Renal pelvis (tissue), 4 donors: ENCODE measurements around the gene TTC23. TPM values are rescaled to one million over a fixed set of nuclear protein-coding genes. Genes with fewer than 3 reads are reported as not detected.

Experiments used
- DNase-seq: peaks from one replicate; pipeline ENCODE4 v3.0.0-alpha.2; 2013
- polyA plus RNA-seq, 3 donors: library from polyadenylated mRNA; unstranded; fragments of 120-200 nt; gene quantifications; one replicate each; pipeline ENCODE4 v1.2.1, GENCODE V29; 2013; ENCODE audit not compliant: insufficient read length in 3 of 3

Gene TTC23
- polyA plus RNA-seq, 3 donors: 27.8 to 33.9 (median 29.1) TPM

GRCh38 chr15:99165956-99166689 lies 83.3 kb downstream of the TTC23 start:
- no peak for DNase-seq

DNA sequence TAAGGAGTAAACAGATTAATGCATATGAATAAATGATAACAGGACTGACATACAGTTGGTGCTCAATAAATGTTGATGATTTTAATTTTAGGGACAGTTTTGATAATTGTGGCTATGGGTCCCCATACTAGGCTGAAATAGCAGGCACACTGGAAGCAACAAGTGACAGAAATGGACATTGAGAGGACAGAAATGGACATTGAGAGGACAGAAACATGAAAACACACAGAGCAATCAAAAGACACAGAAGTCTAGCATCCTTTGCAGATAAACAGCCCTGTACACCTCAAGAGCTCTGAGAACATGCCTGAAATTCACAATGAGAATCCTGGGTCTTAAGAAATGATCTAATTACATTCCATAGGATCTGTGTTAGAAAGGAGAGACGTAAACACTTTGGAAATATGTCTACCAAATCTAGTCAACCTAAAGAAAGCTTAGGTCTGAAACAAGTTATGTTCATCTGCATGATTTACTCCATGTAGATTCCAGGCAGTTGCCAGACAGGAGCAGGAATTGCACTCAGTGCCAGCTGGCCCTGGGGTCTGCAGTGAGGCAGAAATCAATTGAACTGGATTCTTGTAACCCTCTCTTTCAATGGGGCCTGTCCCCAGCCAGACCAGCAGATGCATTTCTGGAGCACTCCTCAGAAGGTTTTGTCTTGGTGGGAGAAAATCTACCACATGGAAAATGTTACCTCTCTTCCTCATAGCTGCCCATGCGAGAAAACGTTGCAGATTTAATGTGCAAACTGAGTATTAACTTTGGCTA lies 84.2 kb downstream of the TTC23 start:
- no peak for DNase-seq

- no peak for DNase-seq
Measured at GRCh38 chr15:99164119-99164518, 85.3 kb downstream of the TTC23 start.

DNA sequence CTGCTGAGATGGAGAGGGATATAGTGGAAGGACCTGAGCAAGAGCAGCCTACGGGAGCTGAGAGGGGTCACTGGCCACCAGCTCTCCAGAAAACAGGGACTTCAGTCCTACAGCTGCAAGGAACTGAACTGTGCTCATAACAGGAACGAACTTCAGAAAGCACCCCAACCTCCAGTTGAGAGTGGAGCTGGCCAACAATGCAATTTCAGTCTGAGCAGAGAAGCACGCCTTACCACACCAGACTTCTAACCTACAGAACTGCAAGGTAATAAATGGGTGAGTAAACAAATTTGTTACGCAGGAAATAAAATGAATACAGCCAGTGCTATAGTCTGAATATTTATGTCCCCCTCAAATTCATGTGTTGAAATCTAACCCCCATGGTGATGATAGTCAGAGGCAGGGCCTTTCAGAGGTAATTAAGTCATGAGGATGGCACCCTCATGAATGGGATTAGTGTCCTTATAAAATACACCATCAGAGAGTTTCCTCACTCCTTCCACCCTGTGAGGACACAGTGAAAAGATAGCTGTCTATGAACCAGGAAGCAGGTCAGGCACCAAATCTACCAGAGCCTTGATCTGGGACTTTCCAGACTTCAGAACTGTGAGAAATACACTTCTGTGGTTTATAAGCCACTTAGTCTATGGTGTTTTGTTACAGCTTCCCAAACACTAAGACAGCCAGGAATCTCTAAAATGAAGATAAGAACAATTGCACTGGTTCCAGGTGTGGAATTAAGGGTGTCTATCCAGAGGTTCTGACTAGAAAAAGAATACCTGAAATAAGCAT lies 85.9 kb downstream of the TTC23 start:
- DNase-seq: no peak

GRCh38 chr15:99158626-99159412 lies 90.6 kb downstream of the TTC23 start:
- no peak for DNase-seq

GRCh38 chr15:99157456-99157855 lies 91.9 kb downstream of the TTC23 start:
- DNase-seq: no peak

GRCh38 chr15:99155961-99156443 lies 93.4 kb downstream of the TTC23 start:
- no peak for DNase-seq

DNA sequence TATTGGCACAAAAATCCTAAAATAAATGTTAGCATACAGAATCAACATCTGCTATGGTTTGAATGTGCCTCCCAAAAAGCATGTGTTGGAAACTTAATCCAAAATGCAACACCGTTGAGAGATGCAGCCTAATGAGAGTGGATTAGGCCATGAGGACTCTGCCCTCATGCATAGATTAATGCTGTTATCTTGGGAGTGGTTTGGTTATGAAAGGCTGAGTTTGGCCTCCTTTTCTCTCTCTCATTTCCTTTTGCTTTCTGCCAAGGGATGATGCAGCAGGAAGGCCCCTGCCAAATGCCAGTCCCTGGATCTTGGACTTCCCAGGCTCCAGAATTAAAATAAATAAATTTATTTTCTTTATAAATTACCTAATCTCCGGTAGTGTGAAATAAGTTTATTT lies 95.1 kb downstream of the TTC23 start:
- no peak for DNase-seq

GRCh38 chr15:99153026-99153535 lies 96.3 kb downstream of the TTC23 start:
- DNase-seq: no peak

GRCh38 chr15:99151156-99151555 lies 98.2 kb downstream of the TTC23 start:
- DNase-seq: no peak

DNA sequence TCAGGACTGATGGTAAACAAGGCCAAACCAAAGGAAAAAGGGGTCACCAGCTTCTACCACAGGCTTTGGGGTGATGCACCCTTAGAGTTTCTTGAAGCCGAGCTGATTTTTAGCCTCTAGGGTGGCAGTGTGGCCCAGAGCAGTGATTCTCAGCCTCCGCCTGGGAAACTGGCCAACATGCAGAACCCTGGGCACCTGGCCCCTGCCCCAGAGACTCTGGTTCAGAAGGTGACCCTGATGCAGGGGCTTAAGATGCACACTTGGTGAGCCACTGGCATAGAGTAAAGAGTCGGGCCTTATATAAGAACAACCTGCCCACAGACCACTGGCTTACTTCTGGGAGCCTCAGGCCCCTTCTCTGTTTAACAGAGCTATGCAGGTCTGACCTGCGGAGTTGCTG lies 100.0 kb downstream of the TTC23 start:
- no peak for DNase-seq

- no peak for DNase-seq
Measured at GRCh38 chr15:99148851-99149276, 100.5 kb downstream of the TTC23 start.

GRCh38 chr15:99146661-99147060 lies 102.7 kb downstream of the TTC23 start:
- no peak for DNase-seq

DNA sequence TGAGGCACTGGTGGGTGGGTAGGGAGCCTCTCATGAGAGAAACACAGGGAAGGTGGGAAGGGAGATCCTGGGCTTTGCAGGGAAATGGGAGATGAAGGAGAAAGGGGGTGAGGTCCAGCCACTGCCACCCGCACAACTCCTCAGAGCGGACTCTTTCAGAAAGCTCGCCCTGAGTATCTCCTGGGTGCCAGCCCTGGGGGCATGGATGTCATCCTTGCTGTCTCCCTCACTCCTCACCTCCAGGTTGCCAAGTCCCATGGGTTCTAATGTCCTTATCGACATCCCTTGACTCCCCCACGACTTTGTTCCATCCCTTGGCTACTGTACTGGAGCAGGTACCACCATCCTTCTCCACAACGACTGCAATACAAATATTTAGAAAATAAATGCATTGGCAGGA lies 103.6 kb downstream of the TTC23 start:
- no peak for DNase-seq

DNA sequence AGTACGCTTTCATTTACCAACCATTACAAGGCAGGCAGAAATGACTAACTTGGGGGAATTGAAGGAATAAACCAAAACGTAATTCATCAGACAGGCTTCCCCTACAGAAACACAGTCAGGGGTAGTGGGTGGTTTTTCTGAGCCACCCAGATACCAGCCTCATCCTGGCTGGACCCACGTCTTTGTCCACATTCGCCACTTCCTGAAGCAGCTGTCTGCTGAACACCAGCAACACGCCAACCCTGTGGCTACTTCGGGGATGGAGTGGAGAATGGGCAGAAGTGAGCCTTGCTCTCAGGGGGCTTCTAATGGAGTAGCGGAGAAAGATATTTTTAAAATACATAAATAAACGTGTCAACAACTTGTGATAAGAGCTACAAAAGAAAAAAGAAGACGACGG lies 104.4 kb downstream of the TTC23 start:
- DNase-seq: no peak

- DNase-seq: no peak
Measured at GRCh38 chr15:99143655-99144610, 105.4 kb downstream of the TTC23 start.

DNA sequence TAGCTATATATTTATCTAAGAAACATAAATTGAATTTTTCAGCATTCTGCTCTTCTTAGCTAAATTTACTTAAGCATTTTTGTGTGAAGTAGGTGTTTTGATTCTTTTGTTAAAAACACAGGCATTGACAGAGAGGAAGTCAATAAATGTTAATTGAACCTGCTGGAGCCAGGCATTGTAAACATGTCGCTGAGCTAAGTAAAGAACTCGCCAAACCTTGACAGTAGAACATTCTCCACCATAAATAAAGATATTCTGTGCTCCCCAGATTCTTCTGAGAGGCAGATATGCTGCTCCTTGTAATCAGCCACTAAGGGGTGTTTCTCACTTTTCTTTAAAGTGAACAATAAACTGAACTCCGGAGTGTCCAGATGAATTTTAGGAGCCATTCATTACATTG lies 106.1 kb downstream of the TTC23 start:
- DNase-seq: no peak

GRCh38 chr15:99142562-99142961 lies 106.8 kb downstream of the TTC23 start:
- no peak for DNase-seq

- DNase-seq: no peak
Measured at GRCh38 chr15:99141943-99142342, 107.4 kb downstream of the TTC23 start.

DNA sequence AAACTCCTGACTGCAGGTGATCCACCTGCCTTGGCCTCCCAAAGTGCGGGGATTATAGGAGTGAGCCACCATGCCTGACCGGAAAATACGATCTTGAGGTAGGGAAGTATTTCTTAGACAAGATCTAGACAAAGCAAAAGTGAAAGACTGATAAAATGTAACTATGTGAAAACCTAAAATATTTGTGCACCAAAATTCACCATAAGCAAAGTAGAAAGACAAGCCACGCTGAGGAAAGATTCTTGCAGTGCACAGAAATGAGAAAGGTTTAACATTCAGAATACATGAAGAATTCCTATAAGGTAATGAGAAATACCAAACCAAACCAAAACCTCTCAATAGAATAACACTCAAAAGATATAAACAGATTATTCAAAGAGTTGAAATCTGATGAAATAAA lies 108.8 kb downstream of the TTC23 start:
- no peak for DNase-seq
